HL-60 (cell line): ENCODE measurements around the gene NFYA.

Experiments used
- DNase-seq, 2 experiments: peaks; one replicate each; pipeline ENCODE4 v3.0.0-alpha.2; 2010 to 2020; ENCODE audit warnings: low read depth in 1 of 2, low spot score in 1 of 2
- H3K27ac ChIP-seq: fragments of 250-450 bp; sonication (Bioruptor Pico); replicated peaks from 2 replicates; pipeline ENCODE4 v1.5.1; 2020; ENCODE audit warnings: mild to moderate bottlenecking, moderate library complexity
- H3K27me3 ChIP-seq: fragments of 250-450 bp; sonication (Bioruptor Pico); 2 replicates; pipeline ENCODE4 v1.5.1; 2021; ENCODE audit warnings: mild to moderate bottlenecking, moderate library complexity; ENCODE audit not compliant: insufficient read depth, poor library complexity, severe bottlenecking
- H3K4me3 ChIP-seq: replicated peaks from 2 replicates; pipeline ENCODE4 v1.5.1; 2011; ENCODE audit warnings: mild to moderate bottlenecking, control low read depth, low read length; ENCODE audit not compliant: insufficient read depth
- CTCF ChIP-seq: IDR thresholded peaks from one replicate; pipeline ENCODE4 v1.5.1; 2011; ENCODE audit warnings: low read length, control low read depth, inconsistent platforms; ENCODE audit not compliant: insufficient read depth
- GABPA ChIP-seq: IDR thresholded peaks from 2 replicates; pipeline ENCODE4 v1.6.1; 2012; ENCODE audit warnings: low read depth
- POLR2AphosphoS5 ChIP-seq: IDR thresholded peaks from 2 replicates; pipeline ENCODE4 v1.6.1; 2012; ENCODE audit warnings: low read depth
- SPI1 ChIP-seq: IDR thresholded peaks from 2 replicates; pipeline ENCODE4 v1.6.1; 2012; ENCODE audit warnings: low read depth, mild to moderate bottlenecking, borderline replicate concordance
- TF ChIP-seq, protein P1 (sequence below): IDR thresholded peaks from 2 replicates; pipeline ENCODE4 v1.6.1; 2012; ENCODE audit warnings: low read depth; ENCODE audit not compliant: insufficient replicate concordance

Gene NFYA

DNA sequence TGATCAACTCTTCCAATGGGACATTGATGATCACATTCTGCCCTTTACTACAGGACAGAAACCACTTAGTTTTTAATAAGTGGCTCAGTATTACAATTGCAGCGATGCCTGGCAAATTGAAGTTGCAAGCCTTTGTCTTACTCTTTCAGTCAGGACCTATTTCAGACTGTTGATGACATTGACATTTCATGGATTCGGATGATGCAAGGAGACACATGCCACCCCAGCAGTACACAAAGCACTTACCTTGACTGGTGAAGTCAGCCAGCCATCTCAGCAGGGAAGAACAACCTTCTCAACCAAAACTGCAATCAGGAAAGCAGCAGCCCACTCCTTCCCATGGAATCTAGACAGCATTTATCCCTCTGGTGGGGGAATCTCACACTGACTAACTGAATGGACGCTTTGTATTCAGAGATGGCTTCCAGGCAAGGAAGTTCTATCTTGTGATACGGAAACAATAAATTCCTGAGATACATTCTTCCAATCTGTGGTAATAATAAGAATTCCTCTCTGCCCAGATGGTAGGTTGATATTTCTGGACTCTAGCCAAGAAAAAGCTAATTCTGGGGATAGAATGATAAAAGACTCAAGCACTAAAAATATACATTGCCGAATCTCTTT, 24.8 kb downstream of the NFYA start:
- TF ChIP-seq SPI1 (no peak), GABPA (no peak), POLR2AphosphoS5 (no peak), CTCF (no peak)
- TF ChIP-seq, protein P1, sequence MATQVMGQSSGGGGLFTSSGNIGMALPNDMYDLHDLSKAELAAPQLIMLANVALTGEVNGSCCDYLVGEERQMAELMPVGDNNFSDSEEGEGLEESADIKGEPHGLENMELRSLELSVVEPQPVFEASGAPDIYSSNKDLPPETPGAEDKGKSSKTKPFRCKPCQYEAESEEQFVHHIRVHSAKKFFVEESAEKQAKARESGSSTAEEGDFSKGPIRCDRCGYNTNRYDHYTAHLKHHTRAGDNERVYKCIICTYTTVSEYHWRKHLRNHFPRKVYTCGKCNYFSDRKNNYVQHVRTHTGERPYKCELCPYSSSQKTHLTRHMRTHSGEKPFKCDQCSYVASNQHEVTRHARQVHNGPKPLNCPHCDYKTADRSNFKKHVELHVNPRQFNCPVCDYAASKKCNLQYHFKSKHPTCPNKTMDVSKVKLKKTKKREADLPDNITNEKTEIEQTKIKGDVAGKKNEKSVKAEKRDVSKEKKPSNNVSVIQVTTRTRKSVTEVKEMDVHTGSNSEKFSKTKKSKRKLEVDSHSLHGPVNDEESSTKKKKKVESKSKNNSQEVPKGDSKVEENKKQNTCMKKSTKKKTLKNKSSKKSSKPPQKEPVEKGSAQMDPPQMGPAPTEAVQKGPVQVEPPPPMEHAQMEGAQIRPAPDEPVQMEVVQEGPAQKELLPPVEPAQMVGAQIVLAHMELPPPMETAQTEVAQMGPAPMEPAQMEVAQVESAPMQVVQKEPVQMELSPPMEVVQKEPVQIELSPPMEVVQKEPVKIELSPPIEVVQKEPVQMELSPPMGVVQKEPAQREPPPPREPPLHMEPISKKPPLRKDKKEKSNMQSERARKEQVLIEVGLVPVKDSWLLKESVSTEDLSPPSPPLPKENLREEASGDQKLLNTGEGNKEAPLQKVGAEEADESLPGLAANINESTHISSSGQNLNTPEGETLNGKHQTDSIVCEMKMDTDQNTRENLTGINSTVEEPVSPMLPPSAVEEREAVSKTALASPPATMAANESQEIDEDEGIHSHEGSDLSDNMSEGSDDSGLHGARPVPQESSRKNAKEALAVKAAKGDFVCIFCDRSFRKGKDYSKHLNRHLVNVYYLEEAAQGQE, result no peak
- H3K27ac ChIP-seq, result no peak overlapping the region
- H3K4me3 ChIP-seq, result no peak overlapping the region
- H3K27me3 ChIP-seq, result no peaks in the 10 kb centered on the region
- DNase-seq, result no peak

DNA sequence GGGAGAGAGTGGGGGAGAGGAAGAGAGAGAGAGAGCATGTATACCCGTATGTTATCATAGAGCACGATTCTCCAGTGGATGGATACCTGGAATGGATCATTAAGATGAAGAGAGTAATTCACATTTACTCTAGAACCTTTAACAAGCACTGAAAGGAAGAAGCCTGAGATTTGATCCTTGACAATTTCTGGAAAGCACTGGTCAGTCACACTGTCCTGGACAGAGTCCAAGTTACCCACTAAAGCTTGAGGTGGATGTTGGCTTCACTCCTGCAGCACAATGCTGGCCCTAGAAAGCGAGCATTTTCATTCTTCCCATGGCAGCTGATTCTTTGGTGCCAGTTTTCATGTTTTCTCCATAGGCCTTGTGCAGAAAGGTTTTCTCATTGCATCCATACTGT, 25.6 kb downstream of the NFYA start:
- Histone ChIP-seq H3K27ac (no peak overlapping the region), H3K27me3 (no peaks in the 10 kb centered on the region), H3K4me3 (no peak overlapping the region)
- TF ChIP-seq, protein P1, result no peak
- TF ChIP-seq SPI1 (no peak), GABPA (no peak), POLR2AphosphoS5 (no peak), CTCF (no peak)
- no peak for DNase-seq

GRCh38 chr6:41100871-41101287, 28.1 kb downstream of the NFYA start:
- Histone ChIP-seq H3K4me3 (no peak overlapping the region), H3K27ac (no peak overlapping the region), H3K27me3 (no peaks in the 10 kb centered on the region)
- TF ChIP-seq SPI1 (no peak), POLR2AphosphoS5 (0 out of 2 replicates have a peak, but pooled peaks have one; percentile 34)
- TF ChIP-seq, protein P1, result no peak
- no peak for DNase-seq
